GM18499 (cell line): ENCODE measurements around the gene MICAL2.

Experiments
- ATAC-seq: cut with Tn5 transposase; IDR thresholded peaks from one replicate; pipeline ENCODE4 v1.9.1; 2021; ENCODE audit warnings: moderate number of reproducible peaks; ENCODE audit not compliant: insufficient read depth, unreplicated experiment

The MICAL2 gene

GRCh38 chr11:12112750-12113149 lies 2.4 kb downstream of the MICAL2 start:
- ATAC-seq, result no peak

DNA sequence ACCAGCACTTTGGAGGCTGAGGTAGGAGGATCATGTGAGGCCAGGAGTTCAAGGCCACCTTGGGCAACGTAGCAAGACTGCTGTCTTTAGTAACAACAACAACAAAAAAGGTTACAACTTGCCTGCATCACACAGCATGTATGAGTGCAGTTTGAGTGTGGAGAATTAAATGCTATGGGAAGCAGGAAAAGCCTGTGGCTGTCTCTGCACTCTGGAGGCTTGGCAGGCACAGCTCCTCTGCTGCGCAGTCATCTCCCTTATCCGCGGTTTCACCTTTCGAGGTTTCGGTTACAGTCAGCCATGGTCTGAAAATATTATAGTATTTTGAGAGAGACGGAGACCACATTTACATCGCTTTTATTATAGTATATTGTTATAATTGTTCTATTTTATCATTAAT lies 2.9 kb downstream of the MICAL2 start:
- ATAC-seq, result no peak

- ATAC-seq, result no peak
Observed at GRCh38 chr11:12114193-12115033, 4.0 kb downstream of the MICAL2 start.

DNA sequence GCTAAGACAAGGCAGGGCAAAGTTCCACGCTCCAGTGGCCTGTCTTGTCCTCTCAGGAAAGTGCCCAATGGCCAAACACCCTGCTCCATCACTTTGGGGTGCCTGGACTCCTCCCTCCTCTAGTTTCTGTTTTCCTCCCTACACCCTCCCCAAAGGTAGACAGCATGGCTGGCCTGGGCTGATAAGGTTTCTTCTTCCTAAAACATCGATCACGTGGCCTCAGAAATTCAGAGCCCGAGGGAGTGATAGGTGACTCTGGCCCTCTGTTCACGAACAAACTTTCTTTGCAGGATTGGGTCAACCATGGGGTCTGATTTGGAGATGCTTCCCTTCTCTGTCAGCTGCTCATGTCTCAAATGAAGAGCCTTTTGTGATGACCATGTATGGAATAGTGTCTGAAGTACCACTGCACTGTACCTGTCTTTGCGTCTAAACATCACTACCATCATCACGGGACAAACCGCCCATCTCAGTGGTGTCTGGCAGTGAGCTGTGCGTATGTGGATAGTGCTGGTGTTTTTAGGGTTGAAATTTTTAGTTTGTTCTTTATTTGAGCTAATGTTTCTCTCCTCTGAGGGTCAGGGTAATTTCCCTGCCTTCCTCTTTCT lies 6.1 kb downstream of the MICAL2 start:
- ATAC-seq, result no peak

DNA sequence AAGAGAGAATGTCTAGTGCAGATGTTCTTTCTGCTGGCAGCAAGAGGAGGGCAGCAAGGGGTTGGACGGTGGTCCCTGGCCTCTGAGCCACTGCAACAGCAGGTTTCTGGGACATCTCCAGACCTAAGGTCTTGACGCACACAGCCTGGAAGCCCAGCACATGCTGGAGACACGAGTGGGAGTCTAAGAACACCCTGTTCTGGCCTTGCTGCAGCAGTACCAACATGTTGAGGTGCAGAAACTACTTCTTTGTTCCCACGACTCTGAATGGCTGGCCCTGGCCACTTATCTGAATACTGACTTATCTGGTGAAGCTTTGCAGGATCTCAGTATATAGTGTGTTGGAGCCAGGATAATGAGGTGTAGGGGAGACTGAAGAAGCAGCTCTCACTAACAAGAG lies 6.8 kb downstream of the MICAL2 start:
- no peak for ATAC-seq

- no peak for ATAC-seq
Observed at GRCh38 chr11:12117611-12118010, 7.2 kb downstream of the MICAL2 start.

DNA sequence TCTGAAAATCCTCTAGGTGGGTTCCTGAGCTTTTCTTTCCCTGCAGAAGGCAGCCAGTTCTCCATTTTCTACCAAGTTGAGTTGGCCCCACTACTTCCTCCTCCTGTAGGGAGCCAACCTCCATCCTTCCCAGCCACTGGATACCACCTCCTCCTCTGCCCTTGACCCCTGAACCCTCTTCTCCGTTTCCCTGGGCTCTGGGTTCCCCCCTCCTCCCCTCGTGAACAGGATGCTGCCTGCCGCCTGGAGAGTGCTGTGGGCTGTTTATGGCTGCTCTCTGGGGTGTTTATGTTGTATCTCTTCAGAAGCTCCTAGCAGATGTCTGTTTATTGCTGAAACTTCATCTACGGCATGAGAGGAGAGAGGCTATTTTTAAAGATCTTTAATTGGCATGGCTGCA lies 8.6 kb downstream of the MICAL2 start:
- ATAC-seq, result no peak

DNA sequence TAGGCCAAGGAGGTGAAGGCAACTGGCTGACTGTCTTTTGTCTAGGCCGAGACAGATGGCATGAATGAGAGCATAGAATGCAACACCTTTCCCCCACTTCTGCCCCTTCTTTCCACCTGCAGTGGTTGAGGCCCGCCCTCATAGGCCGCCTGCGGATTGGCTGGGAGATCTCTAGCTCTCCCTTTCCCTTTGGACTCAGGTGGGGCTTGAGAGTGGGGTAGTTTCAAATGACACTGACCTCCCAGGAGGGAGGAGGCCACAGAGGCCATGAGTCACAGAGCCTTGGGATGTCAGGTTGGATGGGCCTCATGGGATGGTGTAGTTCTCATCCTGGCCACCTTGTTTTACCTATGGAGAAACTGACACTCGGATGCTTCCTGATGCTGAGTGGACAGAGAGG lies 9.1 kb downstream of the MICAL2 start:
- no peak for ATAC-seq

DNA sequence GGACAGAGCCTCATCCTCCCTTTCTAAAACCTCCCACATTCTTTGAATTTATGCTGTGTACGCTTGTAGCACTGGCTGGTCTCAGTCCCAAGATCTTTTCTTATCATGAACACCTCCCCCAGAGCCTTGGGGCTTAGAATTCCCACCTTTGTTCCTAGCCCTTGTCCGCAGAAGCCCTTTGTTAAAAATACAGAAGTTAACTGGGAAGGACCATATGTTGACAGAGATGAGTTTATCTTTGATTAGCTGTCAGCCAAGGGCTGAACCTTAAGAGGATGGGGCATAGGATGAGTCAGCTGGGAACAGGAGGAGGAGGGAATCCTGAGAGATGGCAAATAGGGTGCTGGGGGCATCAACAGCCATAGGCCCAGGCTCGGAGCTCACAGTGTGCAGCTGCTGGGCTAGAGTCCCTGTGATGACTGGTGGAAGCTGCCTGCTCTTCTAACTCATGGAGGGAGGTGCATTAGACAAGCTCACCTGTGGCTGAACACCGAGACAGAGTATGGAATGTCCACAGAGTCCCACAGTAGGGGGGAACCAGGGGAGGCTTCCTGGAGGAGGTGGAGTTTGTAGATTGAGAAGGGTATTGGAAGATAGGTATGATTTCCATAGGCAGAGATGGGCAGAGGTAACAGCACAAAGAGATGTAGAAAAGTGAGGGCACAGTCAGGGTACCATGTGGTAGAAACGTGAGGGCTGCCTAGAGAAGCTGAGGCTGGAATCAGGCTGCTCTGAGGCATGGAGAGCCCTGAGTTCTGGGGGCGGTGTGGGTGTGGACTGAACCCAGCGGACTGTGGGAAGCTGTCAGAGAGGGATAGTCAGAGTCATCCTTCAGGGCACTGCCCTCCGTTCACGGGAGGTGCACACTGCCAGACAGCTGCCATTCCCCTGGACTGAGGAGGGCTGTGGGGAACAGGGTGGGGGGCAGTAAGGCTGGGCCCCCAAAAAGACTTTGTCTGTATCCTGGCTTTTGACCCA lies 9.9 kb downstream of the MICAL2 start:
- ATAC-seq, result no peak

- ATAC-seq, result no peak
Observed at GRCh38 chr11:12121011-12121410, 10.6 kb downstream of the MICAL2 start.

DNA sequence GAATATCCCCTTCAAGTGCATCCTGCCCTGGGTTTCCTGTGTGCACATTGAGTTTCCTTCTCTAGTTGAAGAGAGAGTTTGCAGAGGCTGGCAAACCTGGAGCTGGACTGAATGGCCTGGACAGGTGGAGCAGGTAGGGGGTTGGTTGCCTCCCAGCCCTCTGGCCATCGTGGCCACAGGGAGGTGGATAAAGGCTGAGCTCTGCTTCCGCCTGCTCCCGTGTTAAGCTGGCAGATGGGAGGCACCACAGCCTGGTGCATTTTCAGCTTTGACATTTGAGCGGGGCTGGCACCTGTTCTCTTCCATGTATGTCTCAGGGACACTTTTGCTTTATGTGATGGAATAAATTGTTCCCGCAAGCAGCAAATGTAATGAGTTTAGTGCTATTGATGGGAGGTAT lies 11.1 kb downstream of the MICAL2 start:
- ATAC-seq, result no peak

DNA sequence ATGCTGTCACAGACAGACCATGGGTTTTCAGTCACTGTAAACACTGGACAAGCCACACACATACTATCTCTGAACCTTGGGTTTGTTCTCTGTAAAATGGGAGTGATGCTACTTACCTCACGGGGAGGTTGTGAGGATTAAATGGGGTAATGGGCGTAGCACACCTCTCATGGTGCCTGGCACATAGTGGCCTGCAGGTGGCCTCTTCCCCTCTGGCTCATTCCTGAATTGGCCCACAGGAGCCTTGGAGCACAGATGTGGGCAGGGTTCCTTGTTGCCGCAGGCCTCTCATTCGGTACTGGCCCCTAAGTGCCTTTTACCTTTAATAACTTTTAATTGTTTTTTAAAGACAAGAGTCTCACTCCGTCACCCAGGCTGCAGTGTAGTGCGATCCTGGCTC lies 11.7 kb downstream of the MICAL2 start:
- no peak for ATAC-seq

DNA sequence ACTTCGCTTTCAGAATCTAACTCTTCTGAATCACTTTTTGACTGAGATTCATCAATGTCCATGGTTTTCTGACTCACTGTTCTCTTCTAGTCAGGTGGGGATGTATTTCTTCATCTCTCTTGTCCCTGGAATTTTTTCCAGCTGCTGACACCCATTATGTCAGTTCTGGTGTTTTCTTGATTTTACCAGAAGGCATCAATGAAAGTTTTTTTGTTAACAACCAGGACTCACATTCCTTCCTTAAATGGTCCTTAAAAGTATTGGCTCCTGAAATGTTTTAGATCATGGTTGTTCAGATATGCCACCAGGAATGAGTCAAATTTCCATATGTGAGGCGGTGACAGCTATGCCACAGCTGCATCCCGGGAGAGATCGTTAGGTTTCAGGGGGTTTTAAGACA lies 12.9 kb downstream of the MICAL2 start:
- no peak for ATAC-seq

GRCh38 chr11:12123799-12124198 lies 13.4 kb downstream of the MICAL2 start:
- ATAC-seq, result no peak

- ATAC-seq, result no peak
Observed at GRCh38 chr11:12124306-12124705, 13.9 kb downstream of the MICAL2 start.

DNA sequence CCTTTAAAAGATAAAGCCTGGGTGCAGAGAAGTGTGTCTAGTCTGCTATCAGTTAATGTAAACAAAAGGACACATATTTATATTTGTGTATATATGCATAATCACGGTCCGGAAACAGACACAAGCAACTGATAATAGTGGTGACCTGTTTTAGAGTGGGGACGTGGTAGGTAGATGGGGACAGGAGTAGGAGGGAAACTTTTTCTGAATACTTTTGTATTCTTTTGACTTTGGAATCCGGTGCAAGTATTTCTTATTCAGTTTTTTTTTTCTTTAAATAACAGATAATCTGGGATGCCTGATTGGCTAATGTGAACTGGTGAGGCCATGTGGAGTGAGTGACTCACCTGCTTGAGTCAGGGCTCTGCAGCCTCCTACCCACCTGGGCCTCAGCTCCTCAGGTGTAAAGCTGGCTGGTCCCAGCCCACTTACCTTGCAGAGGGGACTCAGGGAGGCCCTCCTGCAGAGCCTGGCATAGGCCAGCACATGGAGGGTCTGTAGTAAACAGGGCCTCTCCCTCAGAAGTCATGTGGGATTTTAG lies 15.3 kb downstream of the MICAL2 start:
- ATAC-seq, result no peak

DNA sequence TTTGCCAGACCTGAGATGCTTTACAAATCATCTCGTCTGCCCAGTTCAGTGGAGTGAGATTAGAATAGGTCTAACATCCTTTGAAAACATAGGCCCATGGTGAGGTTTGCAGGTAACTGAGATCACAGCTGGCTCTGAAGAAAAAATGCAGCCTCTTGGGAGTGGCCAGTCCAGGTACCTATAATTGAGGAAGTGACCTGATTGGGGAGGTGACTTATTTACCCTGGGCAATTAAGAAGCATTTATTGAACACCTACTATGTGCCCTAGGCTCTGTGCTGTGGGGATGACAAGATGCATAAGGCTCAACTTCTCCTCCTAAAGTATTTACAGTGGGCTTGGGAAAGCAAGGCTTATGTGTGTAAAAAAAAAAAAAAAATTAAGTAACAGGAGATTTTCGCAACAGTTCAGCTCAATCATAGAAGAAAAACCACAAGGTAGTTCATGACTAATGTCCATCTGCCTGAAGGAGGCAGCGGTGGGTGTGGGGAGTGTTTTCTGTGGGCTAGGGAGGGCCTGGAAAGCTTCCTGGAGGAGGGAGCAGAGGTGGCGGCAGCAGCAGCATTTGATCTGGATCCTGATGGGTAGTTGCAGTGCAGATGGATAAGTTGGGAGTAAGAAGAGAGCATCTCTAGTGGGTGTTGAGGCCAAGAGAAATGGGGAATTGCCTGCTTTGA lies 16.1 kb downstream of the MICAL2 start:
- ATAC-seq, result no peak

GRCh38 chr11:12127206-12127898 lies 17.0 kb downstream of the MICAL2 start:
- ATAC-seq, result no peak

GRCh38 chr11:12128301-12128751 lies 17.9 kb downstream of the MICAL2 start:
- no peak for ATAC-seq
